Measurements from ENCODE around the gene SNRPD1. TPM values are rescaled to one million over a fixed set of nuclear protein-coding genes. Genes with fewer than 3 reads are reported as not detected.
A peak's percentile ranks its signal among the peaks of the same experiment; 100 is the strongest.

SNRPD1 gene
- total RNA-seq, 1 donor = 6.5 TPM

DNA sequence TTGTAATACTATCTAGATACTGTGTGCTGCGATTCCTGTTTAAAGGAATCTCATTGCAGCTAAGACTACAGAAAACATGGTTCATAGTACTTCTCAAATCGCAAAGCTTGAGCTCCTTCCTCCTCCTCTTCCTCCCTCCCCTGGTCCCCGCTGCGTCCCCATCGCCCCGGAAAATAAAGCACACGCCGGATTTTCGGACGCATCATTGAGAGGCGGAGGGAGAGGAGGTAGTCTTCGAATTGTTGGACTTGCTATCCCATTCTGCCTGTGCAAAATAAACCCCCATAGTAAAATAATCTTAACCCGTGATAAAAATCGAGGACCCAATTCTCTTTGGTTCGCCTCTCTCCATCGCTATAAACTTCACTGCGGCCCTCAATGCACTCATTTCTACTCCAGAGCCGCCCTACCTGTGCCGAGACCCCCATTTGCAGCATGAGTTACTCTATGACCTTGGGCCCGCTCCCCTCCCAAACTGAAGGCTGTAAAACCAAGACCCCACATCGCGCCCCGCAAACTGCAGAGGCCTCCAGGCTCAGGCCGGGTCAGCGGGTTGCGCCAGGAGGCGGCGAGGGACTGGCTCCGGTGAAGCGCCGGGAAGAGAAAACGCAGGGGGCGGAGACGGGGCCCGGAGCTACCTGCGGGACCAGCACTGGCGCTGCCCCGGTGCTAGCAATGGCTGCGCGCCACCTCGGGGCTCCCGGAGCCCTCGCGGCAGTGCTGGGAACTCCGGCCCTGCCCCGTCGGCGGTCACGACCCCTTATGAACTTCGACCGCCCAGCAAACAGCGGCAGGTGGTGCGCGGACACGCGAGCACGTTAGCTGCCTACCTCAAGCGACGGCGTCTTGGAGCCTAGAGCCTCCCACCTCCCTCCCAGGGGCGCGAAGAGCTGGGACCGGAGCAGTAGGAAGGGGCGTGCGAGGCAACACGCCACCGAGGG, 12.3 kb upstream of the SNRPD1 start:
- peaks cover 4% of the 10 kb centered on the region for H4K20me1 ChIP-seq (ENCODE audit: insufficient read depth, low read length)
- TF ChIP-seq, protein P1, sequence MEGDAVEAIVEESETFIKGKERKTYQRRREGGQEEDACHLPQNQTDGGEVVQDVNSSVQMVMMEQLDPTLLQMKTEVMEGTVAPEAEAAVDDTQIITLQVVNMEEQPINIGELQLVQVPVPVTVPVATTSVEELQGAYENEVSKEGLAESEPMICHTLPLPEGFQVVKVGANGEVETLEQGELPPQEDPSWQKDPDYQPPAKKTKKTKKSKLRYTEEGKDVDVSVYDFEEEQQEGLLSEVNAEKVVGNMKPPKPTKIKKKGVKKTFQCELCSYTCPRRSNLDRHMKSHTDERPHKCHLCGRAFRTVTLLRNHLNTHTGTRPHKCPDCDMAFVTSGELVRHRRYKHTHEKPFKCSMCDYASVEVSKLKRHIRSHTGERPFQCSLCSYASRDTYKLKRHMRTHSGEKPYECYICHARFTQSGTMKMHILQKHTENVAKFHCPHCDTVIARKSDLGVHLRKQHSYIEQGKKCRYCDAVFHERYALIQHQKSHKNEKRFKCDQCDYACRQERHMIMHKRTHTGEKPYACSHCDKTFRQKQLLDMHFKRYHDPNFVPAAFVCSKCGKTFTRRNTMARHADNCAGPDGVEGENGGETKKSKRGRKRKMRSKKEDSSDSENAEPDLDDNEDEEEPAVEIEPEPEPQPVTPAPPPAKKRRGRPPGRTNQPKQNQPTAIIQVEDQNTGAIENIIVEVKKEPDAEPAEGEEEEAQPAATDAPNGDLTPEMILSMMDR (IDR thresholded peaks at IDR 0.05; ENCODE audit: extremely low read depth, low read depth, low read length) = no peak
- peaks cover 11% of the 10 kb centered on the region for H3K4me1 ChIP-seq (ENCODE audit: insufficient read depth, low read length)
- H3K79me2 ChIP-seq (ENCODE audit: insufficient read depth, low read length) = peaks cover 51% of the 10 kb centered on the region
- peak overlapping the region; percentile 98 for H2AFZ ChIP-seq (ENCODE audit: low read length)
- H3K36me3 ChIP-seq (ENCODE audit: insufficient read depth, low read length) = no peaks in the 10 kb centered on the region
- H3K9me3 ChIP-seq (ENCODE audit: low read depth, low read length) = no peaks in the 10 kb centered on the region
- H3K4me3 ChIP-seq (ENCODE audit: insufficient read depth, low read length) = peak overlapping the region; percentile 97
- no peaks in the 10 kb centered on the region for H3K27me3 ChIP-seq (ENCODE audit: insufficient read depth, low read length)
- H3K27ac ChIP-seq (ENCODE audit: low read depth, low read length) = peak overlapping the region; percentile 98
- peak overlapping the region; percentile 98 for H3K4me2 ChIP-seq (ENCODE audit: insufficient read depth, low read length)
- peak; percentile 92 for DNase-seq (ENCODE audit: insufficient read length, low spot score, missing footprints)

DNA sequence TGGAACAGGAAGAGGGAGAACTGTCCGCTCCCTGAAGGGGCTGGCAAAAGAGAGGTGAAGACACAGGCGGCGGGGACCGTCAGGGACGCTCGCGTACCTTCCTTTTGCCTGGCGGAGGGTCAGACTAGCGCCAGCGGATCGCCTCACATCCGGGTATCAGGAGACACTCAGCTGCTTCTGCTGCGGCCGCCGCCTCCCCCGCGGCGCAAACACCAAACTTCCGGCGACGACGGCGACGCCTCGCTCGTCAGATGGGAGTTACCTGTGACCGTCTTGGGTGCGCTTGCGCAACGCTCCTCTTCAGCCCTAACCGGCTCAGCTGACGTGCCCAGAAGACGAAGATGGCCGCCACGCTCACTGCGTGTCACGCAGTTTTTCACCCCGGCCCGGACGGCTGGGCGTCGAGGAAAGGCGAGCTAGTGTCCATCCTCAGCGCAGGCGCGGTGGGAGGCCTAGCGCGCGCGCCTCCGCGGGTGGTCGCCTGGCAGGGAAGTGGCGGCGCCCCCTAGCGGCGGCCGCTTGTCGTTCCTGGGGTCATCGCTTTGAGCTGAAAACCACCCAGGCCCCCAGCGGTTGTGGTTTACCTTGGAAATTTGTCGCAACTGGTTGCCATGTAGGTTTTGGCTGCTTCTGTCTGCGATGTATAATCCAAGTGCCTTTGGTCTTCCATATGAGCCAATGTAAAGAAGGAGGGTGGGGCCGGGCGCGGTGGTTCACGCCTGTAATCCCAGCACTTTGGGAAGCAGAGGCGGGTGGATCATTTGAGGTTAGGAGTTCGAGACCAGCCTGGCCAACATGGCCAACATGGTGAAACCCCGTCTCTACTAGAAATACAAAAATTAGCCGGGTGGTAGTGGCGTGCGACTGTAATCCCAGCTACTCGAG, 11.3 kb upstream of the SNRPD1 start, which contains the start of gene ESCO1:
ESCO1 (minus strand) TSS at position 179 of the 885 bp plus-strand sequence. CDS start 25,861 bp downstream, outside the sequence.
- no peaks in the 10 kb centered on the region for H3K27me3 ChIP-seq (ENCODE audit: insufficient read depth, low read length)
- H3K36me3 ChIP-seq (ENCODE audit: insufficient read depth, low read length) = no peaks in the 10 kb centered on the region
- H4K20me1 ChIP-seq (ENCODE audit: insufficient read depth, low read length) = peaks cover 4% of the 10 kb centered on the region
- peak within 1 kb of the TSS; percentile 98 for H3K4me2 ChIP-seq (ENCODE audit: insufficient read depth, low read length)
- peaks cover 11% of the 10 kb centered on the region for H3K4me1 ChIP-seq (ENCODE audit: insufficient read depth, low read length)
- peak; percentile 98 for DNase-seq (ENCODE audit: insufficient read length, low spot score, missing footprints)
- H3K4me3 ChIP-seq (ENCODE audit: insufficient read depth, low read length) = peak within 1 kb of the TSS; percentile 97
- H3K79me2 ChIP-seq (ENCODE audit: insufficient read depth, low read length) = peaks cover 45% of the 10 kb centered on the region
- peak within 1 kb of the TSS; percentile 98 for H2AFZ ChIP-seq (ENCODE audit: low read length)
- TF ChIP-seq, protein P1 (IDR thresholded peaks at IDR 0.05; ENCODE audit: extremely low read depth, low read depth, low read length) = peak; percentile 94
- H3K27ac ChIP-seq (ENCODE audit: low read depth, low read length) = peak within 1 kb of the TSS; percentile 98
- H3K9me3 ChIP-seq (ENCODE audit: low read depth, low read length) = no peaks in the 10 kb centered on the region

DNA sequence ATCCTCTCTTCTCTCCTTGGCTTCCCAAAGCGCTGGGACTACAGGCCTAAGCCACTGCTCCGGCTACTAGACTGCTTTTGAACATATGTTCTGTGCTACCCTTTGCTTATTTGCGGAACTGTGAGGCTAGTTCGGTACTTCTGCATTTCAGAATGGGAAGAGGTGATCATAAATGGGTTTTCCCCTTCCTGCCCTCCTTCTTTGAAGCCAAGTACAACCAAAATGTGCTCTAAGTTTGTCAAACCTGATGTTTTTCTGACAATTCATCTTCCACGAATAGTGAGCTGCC, 9.9 kb upstream of the SNRPD1 start:
- Histone ChIP-seq H3K79me2 (ENCODE audit: insufficient read depth, low read length) (peaks cover 31% of the 10 kb centered on the region), H3K27ac (ENCODE audit: low read depth, low read length) (no peak overlapping the region), H3K4me3 (ENCODE audit: insufficient read depth, low read length) (no peak overlapping the region), H3K4me2 (ENCODE audit: insufficient read depth, low read length) (no peak overlapping the region), H2AFZ (ENCODE audit: low read length) (no peak overlapping the region), H3K4me1 (ENCODE audit: insufficient read depth, low read length) (peaks cover 11% of the 10 kb centered on the region), H4K20me1 (ENCODE audit: insufficient read depth, low read length) (peaks cover 4% of the 10 kb centered on the region), H3K27me3 (ENCODE audit: insufficient read depth, low read length) (no peaks in the 10 kb centered on the region), H3K9me3 (ENCODE audit: low read depth, low read length) (no peaks in the 10 kb centered on the region), H3K36me3 (ENCODE audit: insufficient read depth, low read length) (no peaks in the 10 kb centered on the region)
- TF ChIP-seq, protein P1 (IDR thresholded peaks at IDR 0.05; ENCODE audit: extremely low read depth, low read depth, low read length) = no peak
- no peak for DNase-seq (ENCODE audit: insufficient read length, low spot score, missing footprints)
